HG03432 (cell line): ENCODE results near the gene NAA38.

ENCODE experiments used
- ATAC-seq: cut with Tn5 transposase; IDR thresholded peaks from one replicate; pipeline ENCODE4 v1.9.1; 2021; ENCODE audit warnings: mild to moderate bottlenecking, moderate library complexity; ENCODE audit not compliant: unreplicated experiment

NAA38 gene

GRCh38 chr17:7856811-7857712 lies at the start of gene NAA38:
NAA38 (minus strand) TSS chr17:7857559; CDS start chr17:7857463, 96 bp downstream.
- peak; percentile 77 for ATAC-seq

GRCh38 chr17:7903154-7904103 lies 46.1 kb upstream of the NAA38 start:
- ATAC-seq = no peak

GRCh38 chr17:7897773-7898172 lies 40.4 kb upstream of the NAA38 start:
- no peak for ATAC-seq

- no peak for ATAC-seq
Measured at GRCh38 chr17:7897090-7897489, 39.7 kb upstream of the NAA38 start.

- no peak for ATAC-seq
Measured at GRCh38 chr17:7894866-7895265, 37.5 kb upstream of the NAA38 start.

GRCh38 chr17:7894226-7894625 lies 36.9 kb upstream of the NAA38 start:
- ATAC-seq = no peak

GRCh38 chr17:7893187-7893880 lies 36.0 kb upstream of the NAA38 start:
- no peak for ATAC-seq

- ATAC-seq = no peak
Measured at GRCh38 chr17:7889166-7889955, 32.0 kb upstream of the NAA38 start.

- no peak for ATAC-seq
Measured at GRCh38 chr17:7888184-7888920, 31.0 kb upstream of the NAA38 start, which contains the start of gene CHD3. CHD3 (plus strand) TSS chr17:7888789; CDS start chr17:7889001, 212 bp downstream.

GRCh38 chr17:7887482-7888183 lies 30.3 kb upstream of the NAA38 start:
- ATAC-seq = peak; percentile 49

- no peak for ATAC-seq
Measured at GRCh38 chr17:7887038-7887481, 29.7 kb upstream of the NAA38 start.

GRCh38 chr17:7886227-7887037 lies 29.1 kb upstream of the NAA38 start:
- no peak for ATAC-seq

- peak; percentile 31 for ATAC-seq
Measured at GRCh38 chr17:7885367-7886226, 28.2 kb upstream of the NAA38 start.

GRCh38 chr17:7884581-7885366 lies 27.4 kb upstream of the NAA38 start:
- ATAC-seq = peak; percentile 19

GRCh38 chr17:7883781-7884386 lies 26.5 kb upstream of the NAA38 start:
- ATAC-seq = no peak

- ATAC-seq = no peak
Measured at GRCh38 chr17:7882629-7883028, 25.3 kb upstream of the NAA38 start.
